Activated T-cell treated with anti-CD3 and anti-CD28 coated beads, Interleukin-2, amount 50 U/mL, for 48 hours (primary cell): ENCODE results near the gene PAK4.

Source experiments
- DNase-seq, 2 experiments: peaks; one replicate each; pipeline ENCODE4 v3.0.0-alpha.2; 2020

PAK4 gene

GRCh38 chr19:39147480-39147879 is 21.9 kb downstream of the PAK4 start:
- no peak for DNase-seq

- no peak for DNase-seq
Observed at GRCh38 chr19:39148939-39149529, 23.4 kb downstream of the PAK4 start.

- DNase-seq = no peak
Observed at GRCh38 chr19:39150235-39150634, 24.6 kb downstream of the PAK4 start.

GRCh38 chr19:39150807-39151600 is 25.4 kb downstream of the PAK4 start:
- no peak for DNase-seq

- no peak for DNase-seq
Observed at GRCh38 chr19:39152066-39152465, 26.5 kb downstream of the PAK4 start.

- no peak for DNase-seq
Observed at GRCh38 chr19:39154100-39154628, 28.6 kb downstream of the PAK4 start.

- DNase-seq = no peak
Observed at GRCh38 chr19:39154629-39155100, 29.1 kb downstream of the PAK4 start.

- DNase-seq = no peak
Observed at GRCh38 chr19:39155114-39155700, 29.6 kb downstream of the PAK4 start.

GRCh38 chr19:39155741-39156140 is 30.2 kb downstream of the PAK4 start:
- DNase-seq = no peak

- no peak for DNase-seq
Observed at GRCh38 chr19:39156326-39157230, 31.0 kb downstream of the PAK4 start.

GRCh38 chr19:39157275-39157996 is 31.9 kb downstream of the PAK4 start:
- no peak for DNase-seq

GRCh38 chr19:39157997-39158389 is 32.4 kb downstream of the PAK4 start:
- no peak for DNase-seq

- no peak for DNase-seq
Observed at GRCh38 chr19:39158646-39159260, 33.2 kb downstream of the PAK4 start.

- no peak for DNase-seq
Observed at GRCh38 chr19:39160523-39160861, 34.9 kb downstream of the PAK4 start.

- no peak for DNase-seq
Observed at GRCh38 chr19:39160889-39161672, 35.5 kb downstream of the PAK4 start.

- no peak for DNase-seq
Observed at GRCh38 chr19:39162441-39163043, 37.0 kb downstream of the PAK4 start.

- DNase-seq = no peak
Observed at GRCh38 chr19:39163621-39164020, 38.0 kb downstream of the PAK4 start.

GRCh38 chr19:39164289-39164688 is 38.7 kb downstream of the PAK4 start:
- DNase-seq = no peak

GRCh38 chr19:39165857-39166256 is 40.3 kb downstream of the PAK4 start:
- no peak for DNase-seq
